Esophagus squamous epithelium (tissue), 5 donors: ENCODE results near the gene ADRA1B. TPM values are rescaled to one million over a fixed set of nuclear protein-coding genes. Genes with fewer than 3 reads are reported as not detected.

ENCODE experiments used
- DNase-seq: peaks from one replicate; lab custom pipeline; 2025; lab: John Stamatoyannopoulos, UW
- H3K27ac ChIP-seq, 4 donors: fragments of 200-600 bp; sonication (generic); one replicate each; pipeline ENCODE4 v1.5.1; 2016 to 2019; ENCODE audit warnings: mild to moderate bottlenecking in 1 of 4
- H3K27me3 ChIP-seq, 4 donors: fragments of 200-600 bp; sonication (generic); 1 replicate in 3 of 4; 2 replicates in 1 of 4; pipeline versions ENCODE4 v1.5.1 to v1.6.0; 2017 to 2021; ENCODE audit warnings: antibody characterized with exemption in 1 of 4
- H3K36me3 ChIP-seq, 3 donors: fragments of 200-600 bp; sonication (generic); one replicate each; pipeline ENCODE4 v1.5.1; 2016 to 2019
- H3K4me1 ChIP-seq, 3 donors: fragments of 200-600 bp; sonication (generic); one replicate each; pipeline ENCODE4 v1.5.1; 2017 to 2019
- H3K4me3 ChIP-seq, 4 donors: fragments of 200-600 bp; sonication (generic); 1 replicate in 3 of 4; 2 replicates in 1 of 4; pipeline ENCODE4 v1.5.1; 2016 to 2019; ENCODE audit warnings: mild to moderate bottlenecking in 2 of 4, moderate library complexity in 1 of 4
- H3K9me3 ChIP-seq, 3 donors: fragments of 200-600 bp; sonication (generic); one replicate each; pipeline ENCODE4 v1.5.1; 2016 to 2019
- POLR2A ChIP-seq, 4 donors: fragments of 450-650 bp; IDR thresholded peaks; one replicate each; pipeline ENCODE4 v1.6.1; 2017; ENCODE audit warnings: antibody characterized with exemption in 4 of 4, mild to moderate bottlenecking in 4 of 4, moderate library complexity in 3 of 4
- WGBS, 2 donors: methylation state at CpG; one replicate each; pipeline ENCODE4 v1.1.5; 2018; 5-methylcytosine and 5-hydroxymethylcytosine counted together
- intact Hi-C: fragments of 100-400 bp; cut with DNase I; formaldehyde crosslinking; loops from one replicate; pipeline ENCODE4 v1.15.0; 2022
- total RNA-seq, 4 donors: library from RNA; depleted of rRNA; stranded (reverse); fragments of >200 nt; gene quantifications; one replicate each; pipeline ENCODE4 v1.1.0, GENCODE V29; 2016
- TF ChIP-seq, protein P1 (sequence below), 6 experiments: fragments of 450-650 bp in 4 of 6; fragments of 200-600 bp in 2 of 6; sonication (generic) in 2 of 6; IDR thresholded peaks; one replicate each; pipeline ENCODE4 v1.5.1; 2016 to 2019; ENCODE audit warnings: antibody characterized with exemption in 6 of 6, mild to moderate bottlenecking in 4 of 6, moderate library complexity in 4 of 6
- donor health status: DM: yes; HTN: yes; CAD: no.

ADRA1B gene
- total RNA-seq, 4 donors from 2014 or later: 1.3 TPM; not detected in 3

DNA sequence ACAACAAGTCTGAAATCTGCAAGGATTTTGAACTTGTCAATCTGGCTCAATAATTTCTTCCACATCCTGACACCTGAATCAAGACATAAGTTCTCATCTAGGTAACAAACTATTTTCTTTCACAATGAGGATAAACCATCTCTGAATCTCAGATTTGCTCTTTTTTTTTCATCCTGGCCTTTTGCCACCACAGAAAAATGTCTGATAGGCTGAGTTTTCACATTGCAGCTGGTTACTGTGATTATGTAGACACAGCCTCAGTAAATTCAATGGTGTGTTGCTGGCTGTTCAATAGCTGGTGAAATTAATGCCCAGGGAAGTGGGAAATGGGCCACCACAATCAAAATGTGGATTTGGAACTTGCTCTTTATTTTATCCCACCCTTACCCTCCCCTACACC, 2.8 kb upstream of the ADRA1B start:
- no peak for TF ChIP-seq POLR2A (IDR thresholded peaks at IDR 0.05)
- TF ChIP-seq, protein P1, sequence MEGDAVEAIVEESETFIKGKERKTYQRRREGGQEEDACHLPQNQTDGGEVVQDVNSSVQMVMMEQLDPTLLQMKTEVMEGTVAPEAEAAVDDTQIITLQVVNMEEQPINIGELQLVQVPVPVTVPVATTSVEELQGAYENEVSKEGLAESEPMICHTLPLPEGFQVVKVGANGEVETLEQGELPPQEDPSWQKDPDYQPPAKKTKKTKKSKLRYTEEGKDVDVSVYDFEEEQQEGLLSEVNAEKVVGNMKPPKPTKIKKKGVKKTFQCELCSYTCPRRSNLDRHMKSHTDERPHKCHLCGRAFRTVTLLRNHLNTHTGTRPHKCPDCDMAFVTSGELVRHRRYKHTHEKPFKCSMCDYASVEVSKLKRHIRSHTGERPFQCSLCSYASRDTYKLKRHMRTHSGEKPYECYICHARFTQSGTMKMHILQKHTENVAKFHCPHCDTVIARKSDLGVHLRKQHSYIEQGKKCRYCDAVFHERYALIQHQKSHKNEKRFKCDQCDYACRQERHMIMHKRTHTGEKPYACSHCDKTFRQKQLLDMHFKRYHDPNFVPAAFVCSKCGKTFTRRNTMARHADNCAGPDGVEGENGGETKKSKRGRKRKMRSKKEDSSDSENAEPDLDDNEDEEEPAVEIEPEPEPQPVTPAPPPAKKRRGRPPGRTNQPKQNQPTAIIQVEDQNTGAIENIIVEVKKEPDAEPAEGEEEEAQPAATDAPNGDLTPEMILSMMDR (IDR thresholded peaks at IDR 0.05): no peak
- intact Hi-C loops: no loop called here
- Histone ChIP-seq H3K36me3 (no peaks in the 10 kb centered on the region), H3K27ac (peak overlapping the region in 2 of 4 donors; percentile 25 to 34), H3K4me1 (peaks cover 3 to 50% (median 15%) of the 10 kb centered on the region in 3 donors), H3K9me3 (no peaks in the 10 kb centered on the region), H3K27me3 (peaks cover 0 to 62% (median 0%) of the 10 kb centered on the region in 4 donors), H3K4me3 (no peak overlapping the region)
- DNase-seq: no peak

DNA sequence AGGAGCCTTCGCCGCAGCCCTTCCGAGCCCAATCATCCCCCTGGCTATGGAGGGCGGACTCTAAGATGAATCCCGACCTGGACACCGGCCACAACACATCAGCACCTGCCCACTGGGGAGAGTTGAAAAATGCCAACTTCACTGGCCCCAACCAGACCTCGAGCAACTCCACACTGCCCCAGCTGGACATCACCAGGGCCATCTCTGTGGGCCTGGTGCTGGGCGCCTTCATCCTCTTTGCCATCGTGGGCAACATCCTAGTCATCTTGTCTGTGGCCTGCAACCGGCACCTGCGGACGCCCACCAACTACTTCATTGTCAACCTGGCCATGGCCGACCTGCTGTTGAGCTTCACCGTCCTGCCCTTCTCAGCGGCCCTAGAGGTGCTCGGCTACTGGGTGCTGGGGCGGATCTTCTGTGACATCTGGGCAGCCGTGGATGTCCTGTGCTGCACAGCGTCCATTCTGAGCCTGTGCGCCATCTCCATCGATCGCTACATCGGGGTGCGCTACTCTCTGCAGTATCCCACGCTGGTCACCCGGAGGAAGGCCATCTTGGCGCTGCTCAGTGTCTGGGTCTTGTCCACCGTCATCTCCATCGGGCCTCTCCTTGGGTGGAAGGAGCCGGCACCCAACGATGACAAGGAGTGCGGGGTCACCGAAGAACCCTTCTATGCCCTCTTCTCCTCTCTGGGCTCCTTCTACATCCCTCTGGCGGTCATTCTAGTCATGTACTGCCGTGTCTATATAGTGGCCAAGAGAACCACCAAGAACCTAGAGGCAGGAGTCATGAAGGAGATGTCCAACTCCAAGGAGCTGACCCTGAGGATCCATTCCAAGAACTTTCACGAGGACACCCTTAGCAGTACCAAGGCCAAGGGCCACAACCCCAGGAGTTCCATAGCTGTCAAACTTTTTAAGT, 819 bp downstream of the ADRA1B start:
- Histone ChIP-seq H3K4me1 (peaks cover 3 to 36% (median 10%) of the 10 kb centered on the region in 3 donors), H3K36me3 (no peaks in the 10 kb centered on the region), H3K4me3 (peak overlapping the region; percentile 27 to 67 (median 40)), H3K9me3 (no peaks in the 10 kb centered on the region), H3K27me3 (peaks cover 0 to 67% (median 0%) of the 10 kb centered on the region in 4 donors), H3K27ac (peak overlapping the region in 2 of 4 donors; percentile 54 to 56)
- no peak for DNase-seq
- intact Hi-C loops: no loop called here
- TF ChIP-seq, protein P1 (IDR thresholded peaks at IDR 0.05): no peak
- TF ChIP-seq POLR2A (IDR thresholded peaks at IDR 0.05): no peak
- 93 to 100% methylated on average over 14 to 23 of the region's 36 CpGs for WGBS, 2 donors

DNA sequence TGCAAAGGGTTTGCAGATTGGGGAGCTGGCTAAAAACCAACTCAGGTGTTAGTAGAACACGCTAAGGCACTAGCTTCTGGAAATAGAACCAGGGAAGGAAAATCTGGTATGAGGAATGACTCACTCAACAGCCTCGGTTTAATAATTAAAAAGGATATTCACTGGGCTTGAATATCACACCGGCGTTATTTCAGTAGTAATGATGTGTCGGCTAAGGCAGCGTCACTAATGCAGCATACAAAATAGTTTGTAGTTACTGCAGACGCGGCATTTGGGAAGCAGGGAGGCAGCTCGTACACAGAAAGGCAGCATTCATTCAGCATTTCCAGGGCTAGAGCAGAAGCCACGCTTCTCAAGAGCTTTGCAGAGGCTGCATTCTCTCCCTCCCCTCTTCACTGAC, 1.7 kb downstream of the ADRA1B start:
- intact Hi-C loops: no loop called here
- WGBS, 2 donors: 62% methylated on average over 10 of the region's 10 CpGs
- TF ChIP-seq, protein P1 (IDR thresholded peaks at IDR 0.05): no peak
- no peak for TF ChIP-seq POLR2A (IDR thresholded peaks at IDR 0.05)
- Histone ChIP-seq H3K9me3 (no peaks in the 10 kb centered on the region), H3K4me3 (no peak overlapping the region), H3K36me3 (no peaks in the 10 kb centered on the region), H3K27me3 (peaks cover 0 to 64% (median 0%) of the 10 kb centered on the region in 4 donors), H3K27ac (no peak overlapping the region), H3K4me1 (peaks cover 1 to 27% (median 3%) of the 10 kb centered on the region in 3 donors)
- DNase-seq: no peak

DNA sequence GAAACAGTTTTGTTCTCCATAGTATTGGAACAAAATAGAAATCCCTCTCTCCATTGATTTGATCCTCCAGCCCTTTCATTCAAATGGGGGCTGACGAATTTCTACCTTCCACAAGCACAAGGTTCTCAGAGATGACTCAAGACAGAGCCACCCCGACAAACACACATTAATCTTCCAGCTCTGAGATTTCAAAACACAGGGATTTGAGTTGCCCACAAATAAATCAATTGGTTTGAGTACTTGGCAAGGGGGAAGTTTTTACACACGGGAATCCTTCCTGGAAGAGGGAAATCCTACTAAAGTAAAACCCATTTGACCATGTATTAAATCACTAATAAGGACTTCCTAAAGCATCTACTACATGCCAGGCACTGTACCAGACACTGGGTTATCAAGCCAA, 5.4 kb downstream of the ADRA1B start:
- H3K9me3 ChIP-seq: no peaks in the 10 kb centered on the region
- H3K27ac ChIP-seq: no peak overlapping the region
- intact Hi-C loops: no loop called here
- no peak overlapping the region for H3K4me3 ChIP-seq
- no peak for DNase-seq
- H3K36me3 ChIP-seq: no peaks in the 10 kb centered on the region
- 27 to 38% methylated on average over 3 of the region's 3 CpGs for WGBS, 2 donors
- TF ChIP-seq, protein P1 (IDR thresholded peaks at IDR 0.05): no peak
- no peak for TF ChIP-seq POLR2A (IDR thresholded peaks at IDR 0.05)
- peaks cover 0 to 2% (median 0%) of the 10 kb centered on the region in 3 donors for H3K4me1 ChIP-seq
- peaks cover 0 to 64% (median 0%) of the 10 kb centered on the region in 4 donors for H3K27me3 ChIP-seq

DNA sequence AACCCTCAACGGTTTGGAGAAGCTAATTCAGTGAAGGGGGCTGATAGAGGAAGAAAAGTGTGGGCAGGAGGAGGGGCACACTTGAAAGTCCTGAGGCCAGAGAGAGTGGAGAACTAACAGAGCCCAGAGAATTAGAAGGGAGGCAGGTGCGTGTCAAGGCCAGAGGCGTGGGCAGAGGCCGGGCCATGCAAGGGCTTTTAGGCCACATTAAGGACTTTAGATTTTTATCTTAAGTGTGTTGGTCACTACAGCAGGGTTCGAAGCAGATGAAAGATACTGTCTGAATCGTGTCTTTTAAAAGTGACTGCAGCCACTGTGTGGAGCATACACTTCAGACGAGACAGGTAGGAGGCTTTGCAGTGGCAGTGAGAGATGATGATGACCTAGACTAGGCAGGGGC, 6.7 kb downstream of the ADRA1B start:
- TF ChIP-seq POLR2A (IDR thresholded peaks at IDR 0.05): no peak
- TF ChIP-seq, protein P1 (IDR thresholded peaks at IDR 0.05): no peak
- no peak overlapping the region for H3K27ac ChIP-seq
- H3K9me3 ChIP-seq: no peaks in the 10 kb centered on the region
- 73 to 75% methylated on average over 7 of the region's 7 CpGs for WGBS, 2 donors
- intact Hi-C loops: no loop called here
- H3K27me3 ChIP-seq: peaks cover 0 to 52% (median 0%) of the 10 kb centered on the region in 4 donors
- peaks cover 0 to 1% (median under 1%) of the 10 kb centered on the region in 3 donors for H3K4me1 ChIP-seq
- H3K36me3 ChIP-seq: no peaks in the 10 kb centered on the region
- DNase-seq: no peak
- no peak overlapping the region for H3K4me3 ChIP-seq
